Body of pancreas (tissue), 4 donors: Measurements from ENCODE around the gene MET. TPM values are rescaled to one million over a fixed set of nuclear protein-coding genes. Genes with fewer than 3 reads are reported as not detected.
"Not testable (repeated sequence)": the region's sequence is repeated elsewhere in the genome, so short reads cannot be mapped to it uniquely, and the experiment has no call there.

Experiments used
- ATAC-seq: fragments of 150-250 bp; one replicate; pipeline ENCODE4 v1.9.1; 2016
- DNase-seq, 4 donors: peaks; one replicate each; pipeline ENCODE4 v3.0.0-alpha.2; 2019
- H3K27ac ChIP-seq, 4 donors: fragments of 200-600 bp; sonication (generic); 1 replicate in 3 of 4; 2 replicates in 1 of 4; pipeline versions ENCODE4 v1.5.1 to v1.6.1; 2016 to 2019; ENCODE audit warnings: mild to moderate bottlenecking in 1 of 4, mixed read lengths in 1 of 4, moderate library complexity in 1 of 4
- H3K27me3 ChIP-seq, 2 donors: fragments of 200-600 bp; sonication (generic); one replicate each; pipeline ENCODE4 v1.6.0; 2016; ENCODE audit warnings: mild to moderate bottlenecking in 1 of 2
- H3K36me3 ChIP-seq, 2 donors: fragments of 200-600 bp; sonication (generic); replicated peaks in 1 of 2; 2 replicates each; pipeline ENCODE4 v1.5.1; 2016; ENCODE audit warnings: low read depth in 2 of 2; ENCODE audit not compliant: insufficient read depth in 1 of 2
- H3K4me1 ChIP-seq: fragments of 200-600 bp; sonication (generic); one replicate; pipeline ENCODE4 v1.6.0; 2016
- H3K4me3 ChIP-seq, 2 donors: fragments of 200-600 bp; sonication (generic); 1 replicate in 1 of 2; 2 replicates in 1 of 2; pipeline ENCODE4 v1.5.1; 2016 to 2019
- H3K9me3 ChIP-seq, 3 donors: fragments of 200-600 bp; sonication (generic); 1 replicate in 2 of 3; 2 replicates in 1 of 3; pipeline ENCODE4 v1.5.1; 2016
- CTCF ChIP-seq, 7 experiments: fragments of 450-650 bp in 4 of 7; fragments of 200-600 bp in 3 of 7; sonication (generic) in 3 of 7; IDR thresholded peaks; one replicate each; pipeline ENCODE4 v1.5.1; 2016 to 2019; ENCODE audit warnings: antibody characterized with exemption in 7 of 7
- POLR2A ChIP-seq, 3 donors: fragments of 450-650 bp; IDR thresholded peaks; one replicate each; pipeline ENCODE4 v1.6.1; 2016; ENCODE audit warnings: antibody characterized with exemption in 3 of 3, mild to moderate bottlenecking in 2 of 3
- WGBS, 2 donors: methylation state at CpG; one replicate each; pipeline ENCODE4 v1.1.5; 2017; 5-methylcytosine and 5-hydroxymethylcytosine counted together
- intact Hi-C: fragments of 100-400 bp; cut with DNase I; formaldehyde crosslinking; loops from one replicate; pipeline ENCODE4 v1.15.1; 2023
- total RNA-seq, 2 donors: library from RNA; depleted of rRNA; stranded (reverse); fragments of >200 nt; gene quantifications; one replicate each; pipeline ENCODE4 v1.1.0, GENCODE V29; 2016

Gene MET
- total RNA-seq, 2 donors from 2014 or later = 21.3 to 23.7 TPM

DNA sequence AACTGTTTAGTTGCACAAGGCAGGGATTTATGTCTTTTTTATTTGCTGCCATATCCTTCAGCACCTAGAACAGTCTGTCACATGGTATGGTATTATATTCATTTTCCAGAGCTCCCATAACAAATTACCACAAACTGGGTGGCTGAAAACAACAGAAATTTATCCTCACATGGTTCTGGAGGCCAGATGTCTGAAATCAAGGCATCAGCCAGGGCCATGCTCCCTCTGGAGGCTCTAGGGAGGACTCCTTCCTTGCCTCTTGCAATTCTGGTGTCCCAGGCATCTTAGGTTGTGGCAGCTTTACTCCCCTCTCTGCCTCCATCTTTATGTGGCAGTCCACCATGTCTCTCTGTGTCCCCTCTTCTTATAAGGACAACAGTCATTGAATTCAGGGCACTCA, 43.1 kb downstream of the MET start:
- intact Hi-C loops = no loop called here
- ATAC-seq (no peak), DNase-seq (no peak)
- Histone ChIP-seq H3K9me3 (no peaks in the 10 kb centered on the region), H3K4me1 (peaks cover 31% of the 10 kb centered on the region), H3K27me3 (no peaks in the 10 kb centered on the region), H3K36me3 (no peaks in the 10 kb centered on the region), H3K4me3 (no peak overlapping the region), H3K27ac (no peak overlapping the region)
- TF ChIP-seq CTCF (IDR thresholded peaks at IDR 0.05) = no peak
- TF ChIP-seq POLR2A (IDR thresholded peaks at IDR 0.05) = no peak

DNA sequence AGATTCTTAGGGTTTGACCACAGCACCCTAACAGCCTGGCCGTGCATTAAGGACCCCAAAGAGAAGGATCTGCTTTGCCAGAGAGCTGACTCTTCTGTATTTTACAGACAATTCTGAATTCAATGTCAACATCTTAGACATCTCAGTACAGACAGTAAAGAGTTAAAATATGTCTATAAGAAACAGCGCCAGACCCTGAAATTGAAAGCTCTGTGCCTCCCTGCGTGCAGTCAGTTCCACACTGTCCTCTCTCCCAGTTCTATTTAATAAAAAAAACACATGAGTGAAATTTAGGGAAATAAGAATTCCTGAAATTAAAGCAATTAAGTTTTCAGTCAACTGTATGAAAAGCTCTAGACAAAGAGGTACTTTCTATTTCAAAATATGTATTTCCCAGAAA, 45.1 kb downstream of the MET start:
- no peaks in the 10 kb centered on the region for H3K9me3 ChIP-seq
- no peak overlapping the region for H3K27ac ChIP-seq
- no peak for DNase-seq
- no peaks in the 10 kb centered on the region for H3K27me3 ChIP-seq
- no peak overlapping the region for H3K4me3 ChIP-seq
- TF ChIP-seq POLR2A (IDR thresholded peaks at IDR 0.05) = no peak
- no peak for TF ChIP-seq CTCF (IDR thresholded peaks at IDR 0.05)
- intact Hi-C loops = no loop called here
- no peak for ATAC-seq
- no peaks in the 10 kb centered on the region for H3K36me3 ChIP-seq
- peaks cover 11% of the 10 kb centered on the region for H3K4me1 ChIP-seq
- WGBS, 2 donors = 33 to 35% methylated on average over 3 of the region's 3 CpGs

DNA sequence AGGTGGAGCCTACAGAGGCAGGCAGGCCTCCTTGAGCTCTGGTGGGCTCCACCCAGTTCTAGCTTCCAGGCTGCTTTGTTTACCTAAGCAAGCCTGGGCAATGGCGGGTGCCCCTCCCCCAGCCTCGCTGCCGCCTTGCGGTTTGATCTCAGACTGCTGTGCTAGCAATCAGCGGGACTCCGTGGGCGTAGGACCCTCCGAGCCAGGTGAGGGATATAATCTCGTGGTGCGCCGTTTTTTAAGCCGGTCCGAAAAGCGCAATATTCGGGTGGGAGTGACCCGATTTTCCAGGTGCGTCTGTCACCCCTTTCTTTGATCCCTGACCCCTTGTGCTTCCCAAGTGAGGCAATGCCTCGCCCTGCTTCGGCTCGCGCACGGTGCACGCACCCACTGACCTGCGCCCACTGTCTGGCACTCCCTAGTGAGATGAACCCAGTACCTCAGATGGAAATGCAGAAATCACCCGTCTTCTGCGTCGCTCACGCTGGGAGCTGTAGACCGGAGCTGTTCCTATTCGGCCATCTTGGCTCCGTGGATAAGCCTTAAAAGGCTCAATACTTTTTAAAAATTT, 52.0 kb downstream of the MET start:
- DNase-seq, ATAC-seq: not testable (repeated sequence)
- peaks cover 20% of the 10 kb centered on the region for H3K4me1 ChIP-seq

GRCh38 chr7:116724560-116725231, 52.7 kb downstream of the MET start:
- H3K9me3 ChIP-seq = no peaks in the 10 kb centered on the region
- WGBS, 2 donors = 89 to 95% methylated on average over 5 of the region's 5 CpGs
- no peaks in the 10 kb centered on the region for H3K36me3 ChIP-seq
- H3K4me3 ChIP-seq = no peak overlapping the region
- ATAC-seq = no peak
- intact Hi-C loops = no loop called here
- H3K27ac ChIP-seq = no peak overlapping the region
- DNase-seq = no peak
- no peaks in the 10 kb centered on the region for H3K27me3 ChIP-seq
- TF ChIP-seq POLR2A (IDR thresholded peaks at IDR 0.05) (no peak), CTCF (IDR thresholded peaks at IDR 0.05) (no peak)
- H3K4me1 ChIP-seq = peaks cover 20% of the 10 kb centered on the region

More for the DNA sequence above, 52.0 kb downstream of the MET start:
- H3K4me3 ChIP-seq, H3K36me3 ChIP-seq, H3K27ac ChIP-seq, intact Hi-C loops, H3K9me3 ChIP-seq, H3K27me3 ChIP-seq: not testable (repeated sequence)
- WGBS, 2 donors = 94 to 98% methylated on average over 17 to 28 of the region's 31 CpGs

- Histone ChIP-seq H3K27ac (no peak overlapping the region), H3K9me3 (no peaks in the 10 kb centered on the region), H3K4me3 (no peak overlapping the region), H3K27me3 (no peaks in the 10 kb centered on the region), H3K4me1 (peaks cover 20% of the 10 kb centered on the region), H3K36me3 (no peaks in the 10 kb centered on the region)
- DNase-seq = no peak
- ATAC-seq = no peak
- TF ChIP-seq POLR2A (IDR thresholded peaks at IDR 0.05) (no peak), CTCF (IDR thresholded peaks at IDR 0.05) (no peak)
- intact Hi-C loops = no loop called here
- 43 to 76% methylated on average over 3 of the region's 3 CpGs for WGBS, 2 donors
These were observed 54.2 kb downstream of the MET start for GRCh38 chr7:116726149-116726548.
